Suppressor macrophage treated with lipopolysaccharide for 4 hours (primary cell): Measurements from ENCODE around the gene PIWIL1.

Experiments used
- DNase-seq: peaks from one replicate; pipeline ENCODE4 v3.0.0-alpha.2; 2020

Gene PIWIL1

DNA sequence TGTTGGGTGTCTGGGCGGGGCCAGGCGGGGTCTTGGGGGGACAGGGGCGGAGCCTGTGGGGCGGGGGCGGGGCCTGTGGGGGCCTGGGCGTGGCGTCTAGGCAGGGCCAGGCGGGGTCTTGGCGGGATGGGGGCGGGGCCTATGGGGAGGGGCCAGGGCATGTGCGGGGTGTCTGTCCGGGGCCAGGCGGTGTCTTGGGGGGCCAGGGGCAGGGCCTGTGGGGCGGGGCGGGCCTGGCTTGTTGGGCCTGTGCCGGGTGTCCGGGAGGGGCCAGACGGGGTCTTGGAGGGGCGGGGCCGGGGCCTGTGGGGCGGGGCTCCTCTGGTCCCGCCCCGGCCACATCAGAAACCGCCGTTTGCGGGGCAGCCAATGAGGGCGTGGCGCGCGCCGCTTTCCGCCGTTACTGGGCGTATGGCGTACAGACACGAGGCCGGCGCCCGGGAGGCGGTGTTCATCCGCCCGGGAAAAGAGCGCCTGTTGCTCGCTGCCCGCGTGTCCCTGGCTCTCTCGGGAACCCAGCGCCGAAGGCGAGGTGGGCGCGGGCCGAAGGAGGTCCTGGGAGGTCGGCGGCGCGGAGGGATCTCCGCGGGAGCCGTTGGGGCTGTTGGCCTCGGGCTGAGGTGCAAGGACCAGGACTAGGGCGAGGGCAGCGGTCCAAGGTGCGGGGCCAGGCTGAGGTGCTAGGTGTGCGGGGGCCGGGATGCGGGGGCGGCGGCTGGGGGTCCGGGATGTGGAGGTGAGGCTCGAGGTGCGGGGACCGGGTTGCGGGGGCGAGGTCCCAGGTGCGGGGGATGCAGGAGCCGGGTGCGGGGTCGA is at the start of gene PIWIL1:
Gene PIWIL1 (plus strand): TSS at position 400 of the 816 bp plus-strand sequence. CDS start 4,705 bp downstream, outside the sequence.
- no peak for DNase-seq

DNA sequence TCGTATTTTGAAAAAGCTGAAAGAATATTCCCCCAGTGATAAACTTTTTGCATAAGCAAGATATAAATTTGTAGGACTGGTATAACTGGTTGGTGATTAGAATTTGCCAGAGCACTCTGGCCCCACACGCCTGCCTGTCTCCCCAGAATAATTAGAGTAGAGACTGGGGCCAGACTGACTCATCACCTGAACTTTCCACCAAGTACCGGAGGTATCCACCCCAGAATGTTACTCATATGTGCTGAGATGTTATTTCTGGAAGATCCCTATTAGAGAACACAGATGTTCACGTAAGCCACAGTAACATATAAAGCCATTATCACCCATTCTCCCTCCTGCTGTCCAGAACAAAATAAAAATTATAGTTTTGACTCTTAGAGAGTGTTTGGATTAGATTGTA is 49.5 kb upstream of the PIWIL1 start:
- DNase-seq: no peak

DNA sequence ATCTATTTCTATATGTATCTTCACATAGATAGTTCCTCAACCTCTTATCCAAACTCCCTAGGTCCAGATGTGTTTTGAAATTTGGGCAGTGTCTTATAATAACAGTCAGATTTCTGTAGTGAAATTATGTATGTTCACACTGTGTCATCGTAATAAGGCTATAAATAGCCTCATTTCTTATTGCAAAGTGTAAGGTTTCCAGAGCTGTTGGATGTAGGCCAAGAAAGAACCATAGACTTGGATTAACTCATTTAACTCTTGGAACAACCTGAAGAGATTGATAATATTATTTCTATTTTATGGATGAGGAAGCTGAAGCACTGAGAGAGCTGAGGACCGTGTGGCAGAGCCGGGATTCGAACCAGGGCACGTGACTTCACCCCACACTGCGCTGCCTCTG is 49.0 kb upstream of the PIWIL1 start:
- no peak for DNase-seq

DNA sequence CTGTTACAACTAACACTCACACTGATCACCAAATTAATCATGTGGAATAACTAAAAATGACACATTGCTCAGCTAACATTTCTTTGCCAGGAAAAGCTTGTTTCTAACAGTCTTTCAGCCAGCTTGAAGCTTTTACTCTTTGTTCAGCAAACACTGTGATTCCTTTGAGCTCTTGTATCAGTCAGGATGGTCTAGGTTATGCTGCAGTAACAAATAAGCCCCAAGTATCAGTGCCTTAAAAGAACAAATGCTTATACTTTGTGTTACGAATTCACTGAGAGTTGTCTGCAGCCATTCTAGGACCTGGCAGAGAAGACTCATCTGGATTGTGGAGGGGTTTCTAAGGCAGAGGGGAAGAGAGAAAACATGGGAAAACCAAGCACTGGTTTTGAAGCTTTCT is 47.6 kb upstream of the PIWIL1 start:
- DNase-seq: no peak

DNA sequence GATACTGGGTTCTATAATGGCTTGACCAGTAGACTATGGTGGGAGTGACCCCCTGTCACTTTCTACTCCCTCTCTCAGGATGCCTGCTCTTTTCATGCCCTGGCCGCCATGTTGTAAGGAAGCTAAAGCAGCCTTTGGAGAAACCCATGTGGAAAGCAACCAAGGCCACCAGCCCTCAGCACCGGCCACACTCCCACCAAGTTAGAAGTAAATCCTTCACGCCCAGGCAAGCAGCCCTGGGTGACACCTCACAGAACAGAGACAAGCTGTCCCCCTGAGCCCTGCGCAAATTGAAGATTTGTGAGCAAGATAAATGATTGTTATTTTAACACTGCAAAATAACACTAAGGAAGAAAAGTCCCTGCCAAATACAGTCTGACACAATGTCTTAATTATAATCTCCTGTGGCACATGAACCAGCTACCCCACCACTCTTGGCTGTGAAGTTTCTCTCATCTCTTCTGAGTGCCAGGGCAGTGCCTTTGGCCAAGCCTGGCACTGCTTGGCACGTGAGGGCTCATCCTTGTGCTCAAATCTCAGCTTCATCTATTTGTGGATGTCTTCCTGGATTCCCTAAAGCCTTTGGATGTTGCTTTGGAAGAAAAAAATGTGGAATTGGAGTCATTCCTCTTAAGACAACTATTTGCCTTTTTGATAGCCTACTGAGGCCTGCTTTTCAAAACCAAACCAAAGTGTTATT is 39.2 kb upstream of the PIWIL1 start:
- no peak for DNase-seq

DNA sequence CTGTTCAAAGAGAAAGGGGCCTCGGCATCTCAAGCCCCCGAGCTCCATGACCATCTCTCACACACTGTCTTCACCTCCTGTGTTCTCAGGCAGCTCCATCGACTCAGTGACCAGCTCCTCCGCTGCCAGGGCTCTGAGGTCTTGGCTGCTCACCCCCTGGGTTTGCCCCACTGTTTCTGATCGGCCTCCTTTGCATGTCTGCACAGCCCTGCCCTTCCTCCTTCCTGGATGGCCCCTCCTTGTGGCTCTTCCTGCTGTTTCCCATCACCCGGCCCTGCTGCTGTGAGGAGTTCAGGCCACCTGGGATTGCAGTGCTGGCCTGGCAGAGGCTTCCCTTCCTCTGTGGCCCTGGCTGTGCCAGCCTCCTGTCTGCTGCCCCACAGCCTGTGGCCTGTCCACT is 38.1 kb upstream of the PIWIL1 start:
- no peak for DNase-seq

DNA sequence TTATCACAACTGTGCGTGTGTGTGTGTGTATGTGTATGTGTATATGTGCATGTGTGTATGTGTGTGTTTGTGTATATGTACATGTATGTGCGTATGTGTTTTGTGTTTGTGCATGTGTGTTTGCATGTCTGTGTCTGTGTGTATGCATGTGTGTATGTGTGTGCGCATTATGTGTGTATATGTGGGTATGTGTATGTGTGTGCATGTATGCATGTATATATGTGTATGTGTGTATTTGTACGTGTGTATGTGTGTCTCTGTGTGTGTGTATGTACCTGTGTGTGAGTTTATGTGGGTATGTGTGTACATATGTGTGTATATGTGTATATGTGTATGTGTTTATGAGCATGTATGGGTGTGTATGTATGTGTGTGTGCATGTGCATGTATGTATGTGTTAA is 37.6 kb upstream of the PIWIL1 start:
- DNase-seq: no peak

DNA sequence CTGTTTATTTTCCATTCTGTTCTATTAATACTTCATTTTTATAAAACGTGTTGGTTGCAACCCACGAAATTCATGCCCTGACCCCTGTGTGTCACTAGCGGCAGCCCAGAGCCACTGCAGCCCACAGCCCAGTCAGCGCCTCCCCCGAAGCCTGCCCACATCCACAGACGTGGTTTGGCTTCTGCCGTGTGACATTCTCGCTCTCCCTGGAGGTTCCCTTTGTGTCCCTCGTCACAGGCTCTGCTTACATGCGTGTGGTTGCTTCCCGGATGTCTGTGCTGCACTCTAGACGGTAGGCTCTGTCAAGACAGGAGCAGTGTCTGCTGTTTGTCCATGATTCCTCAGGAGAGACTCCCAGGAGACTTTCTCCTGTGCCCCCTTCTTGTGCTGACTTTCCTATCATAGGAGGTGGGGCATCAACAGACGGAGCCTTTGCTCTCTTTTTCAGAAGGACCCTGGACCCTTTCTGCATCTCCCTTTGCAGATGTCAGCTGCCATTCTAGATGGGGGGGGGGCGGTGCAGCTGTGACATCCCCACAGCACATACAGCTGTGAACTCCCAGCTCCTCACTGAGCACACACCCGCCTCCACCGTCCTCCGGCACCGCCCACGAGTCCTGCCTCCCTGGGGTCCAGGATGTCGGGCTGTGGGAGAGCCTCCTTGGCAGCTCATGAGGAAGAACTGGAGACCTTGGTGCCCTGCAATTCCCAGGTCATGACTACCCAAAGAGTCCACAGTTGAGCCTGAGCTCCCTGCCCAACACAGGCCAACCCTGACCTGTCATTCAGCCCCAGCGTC is 36.8 kb upstream of the PIWIL1 start:
- no peak for DNase-seq

DNA sequence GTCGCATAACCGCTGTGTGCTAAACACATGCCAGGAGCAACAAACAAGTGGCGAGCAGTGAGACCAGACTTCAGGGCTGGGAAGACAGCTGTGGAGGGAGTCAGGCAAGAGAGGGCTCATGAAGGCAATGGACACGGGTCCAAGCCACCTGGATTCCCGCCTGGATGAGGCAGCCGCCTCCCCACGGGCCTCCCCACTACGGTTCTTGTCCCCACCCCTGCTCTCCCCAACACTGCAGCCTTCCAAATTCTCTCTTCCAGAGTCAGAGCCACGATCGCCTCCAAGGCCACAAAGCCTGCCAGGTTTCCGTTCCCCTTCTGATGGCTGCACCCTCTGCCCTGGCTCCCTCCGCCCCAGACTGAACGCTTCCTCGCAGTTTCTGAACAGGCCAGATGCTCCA is 36.1 kb upstream of the PIWIL1 start:
- no peak for DNase-seq

DNA sequence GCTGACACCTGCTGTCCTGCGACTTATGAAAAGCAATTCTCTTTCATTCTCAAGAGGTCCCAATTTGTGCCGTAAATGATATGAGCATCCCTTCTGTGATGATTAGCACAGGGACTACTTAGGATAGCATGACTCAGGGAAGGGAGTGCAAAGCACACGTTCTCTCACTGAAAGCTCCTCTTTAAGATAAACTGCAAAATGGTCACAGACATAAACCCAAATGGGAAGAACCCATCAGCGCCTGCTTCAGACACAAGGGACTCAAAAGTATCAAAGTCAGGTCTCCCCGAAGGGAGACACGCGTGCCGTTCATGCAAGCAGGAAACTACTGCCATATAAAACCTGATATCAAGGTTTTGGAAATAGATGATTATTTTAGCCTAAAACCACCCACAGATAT is 33.9 kb upstream of the PIWIL1 start:
- DNase-seq: no peak

DNA sequence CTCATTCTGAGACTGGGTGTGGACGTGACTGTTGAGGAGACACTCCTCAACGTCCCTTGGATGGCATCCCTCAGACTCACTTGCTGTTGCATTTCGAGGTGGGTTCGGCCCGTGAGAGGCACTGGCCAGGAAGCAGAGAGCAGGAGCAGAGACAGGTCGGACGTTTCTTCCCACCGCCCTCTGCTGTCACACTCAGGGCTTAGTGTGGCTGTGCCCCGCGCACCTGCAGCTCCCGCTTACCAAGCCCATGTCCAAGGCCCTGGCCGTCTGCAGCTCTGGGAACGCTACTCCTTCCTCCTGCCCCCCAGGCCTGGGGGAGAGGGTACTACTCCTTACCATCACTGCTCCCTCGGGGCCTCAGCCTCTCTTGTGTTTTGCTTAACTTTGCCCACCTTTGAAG is 29.8 kb upstream of the PIWIL1 start:
- no peak for DNase-seq

DNA sequence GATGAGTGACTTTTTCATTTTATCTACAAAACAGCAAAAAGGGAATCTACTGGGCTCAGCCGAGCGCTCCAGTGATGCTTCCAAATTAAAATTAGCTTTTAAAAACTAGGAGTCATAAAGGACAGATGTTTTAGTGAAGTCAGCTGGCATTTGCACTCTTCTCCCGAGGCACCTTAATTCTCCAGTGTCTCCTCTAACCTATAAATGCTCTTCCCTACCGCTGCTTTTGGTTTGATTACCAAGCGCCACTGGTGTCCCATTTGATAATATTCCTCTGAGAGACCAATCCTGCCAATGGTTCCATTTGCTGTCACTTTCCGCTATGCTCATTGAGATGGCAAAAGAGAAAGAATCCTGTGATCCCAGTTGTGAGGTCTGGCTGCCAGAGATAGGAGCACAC is 29.3 kb upstream of the PIWIL1 start:
- DNase-seq: no peak

DNA sequence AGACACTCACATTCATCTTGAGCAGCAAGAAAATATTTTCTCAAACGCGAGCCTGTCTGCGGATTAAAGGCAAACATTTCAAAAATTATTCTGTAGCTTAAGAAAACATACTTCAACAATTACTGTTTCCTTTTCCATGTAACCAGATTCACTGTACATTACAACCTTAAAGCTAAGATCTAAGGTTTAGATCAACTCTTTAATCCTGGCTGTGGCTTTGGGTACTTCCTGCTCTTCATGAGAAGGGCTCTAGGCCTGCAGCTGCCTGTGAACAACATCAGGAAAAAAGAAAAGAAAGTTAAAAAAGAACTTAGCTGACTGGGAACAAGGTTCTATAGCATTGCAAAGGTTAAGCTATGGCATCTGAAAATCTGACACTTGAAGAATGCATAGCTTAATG is 21.4 kb upstream of the PIWIL1 start:
- no peak for DNase-seq

DNA sequence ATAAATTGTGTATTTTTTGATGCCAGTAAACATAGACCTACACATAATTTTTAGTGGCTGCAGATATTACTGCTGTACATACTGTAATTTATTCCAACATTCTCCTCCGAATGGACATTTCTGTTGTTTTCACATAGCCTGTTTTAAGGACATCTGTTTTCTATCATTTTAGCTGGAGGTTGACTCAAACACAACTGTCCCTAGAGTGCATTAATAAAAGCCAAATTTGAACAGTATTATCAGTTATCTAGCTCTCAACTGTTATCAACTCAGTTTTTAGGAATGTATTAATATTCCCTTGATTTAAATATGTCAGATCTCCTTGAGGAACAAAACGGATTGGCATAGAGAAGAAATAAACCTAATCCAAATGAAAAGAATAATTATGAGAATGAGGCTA is 17.2 kb upstream of the PIWIL1 start:
- no peak for DNase-seq

DNA sequence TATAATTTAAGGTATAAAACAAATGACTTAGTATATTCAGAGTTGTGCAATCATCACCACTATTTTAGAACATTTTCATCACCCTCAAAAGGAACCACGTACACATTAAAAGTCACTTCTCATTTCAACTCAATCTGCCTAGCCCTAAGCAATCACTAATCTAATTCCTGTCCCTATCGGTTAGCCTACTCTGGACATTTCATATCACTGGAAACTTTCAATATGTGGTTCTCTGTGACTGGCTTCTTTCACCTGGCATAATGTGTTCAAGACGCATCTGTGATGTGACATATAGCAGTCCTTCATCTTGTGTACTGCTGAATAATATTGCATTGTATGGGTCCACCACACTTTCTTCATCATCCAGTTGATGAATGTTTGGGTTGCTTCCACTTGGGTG is 15.4 kb upstream of the PIWIL1 start:
- no peak for DNase-seq

DNA sequence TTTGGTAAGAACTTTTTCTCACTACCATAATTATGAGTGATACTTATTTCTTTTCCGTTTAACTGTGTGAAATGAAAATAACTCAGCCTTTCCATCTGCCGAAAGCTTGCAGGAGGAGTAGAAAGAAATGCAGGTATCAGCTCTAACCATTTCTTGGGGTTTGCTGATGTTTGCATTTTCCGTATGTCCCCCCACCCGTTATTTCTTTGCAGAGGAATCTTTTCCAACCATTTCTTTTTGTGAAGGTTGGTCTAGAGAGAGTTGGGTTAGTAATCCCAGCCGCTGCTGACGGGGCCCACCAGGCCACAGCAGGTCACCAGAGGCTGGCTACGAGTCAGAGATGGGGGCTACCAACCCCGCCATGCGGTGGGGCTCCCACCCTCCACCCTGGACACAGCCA is 7.0 kb upstream of the PIWIL1 start:
- DNase-seq: no peak

DNA sequence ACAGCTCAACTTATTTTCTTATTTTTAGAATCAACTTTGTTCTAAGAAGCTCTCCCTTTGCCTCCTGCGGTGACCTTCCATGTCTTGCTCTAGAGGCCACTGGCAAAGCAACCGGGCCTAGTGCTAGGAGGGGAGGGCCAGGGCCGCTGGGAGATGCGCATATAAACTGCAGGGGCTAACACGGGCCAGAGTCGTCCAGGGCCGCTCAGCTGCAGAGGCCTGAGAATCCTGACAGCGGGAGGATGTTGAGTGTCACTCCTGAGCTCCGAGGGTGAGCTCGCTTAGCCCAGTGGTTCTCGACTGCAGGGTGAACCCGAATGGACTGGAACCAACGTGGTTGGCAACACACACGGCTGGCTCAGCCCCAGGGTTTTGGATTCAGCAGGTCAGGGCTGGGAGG is 6.5 kb upstream of the PIWIL1 start:
- no peak for DNase-seq

DNA sequence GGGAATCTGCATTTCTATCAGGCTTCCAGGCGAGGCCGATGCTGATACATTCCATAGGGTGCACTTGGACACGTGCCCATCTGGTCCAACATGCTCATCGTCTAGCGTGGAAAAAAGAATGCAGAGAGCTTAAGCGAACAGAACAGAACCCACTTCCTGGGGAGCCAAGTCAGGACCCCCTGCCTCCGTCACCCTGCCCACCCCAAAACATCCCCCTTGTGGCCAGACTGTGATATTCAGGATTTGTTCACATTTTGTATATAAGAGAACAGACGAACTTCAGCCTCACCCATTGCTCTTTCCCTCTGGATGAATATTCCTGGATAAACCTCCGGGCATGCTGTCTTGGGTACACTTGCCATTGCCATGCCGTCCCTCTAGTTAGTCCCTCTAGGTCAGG is 4.3 kb upstream of the PIWIL1 start:
- no peak for DNase-seq

DNA sequence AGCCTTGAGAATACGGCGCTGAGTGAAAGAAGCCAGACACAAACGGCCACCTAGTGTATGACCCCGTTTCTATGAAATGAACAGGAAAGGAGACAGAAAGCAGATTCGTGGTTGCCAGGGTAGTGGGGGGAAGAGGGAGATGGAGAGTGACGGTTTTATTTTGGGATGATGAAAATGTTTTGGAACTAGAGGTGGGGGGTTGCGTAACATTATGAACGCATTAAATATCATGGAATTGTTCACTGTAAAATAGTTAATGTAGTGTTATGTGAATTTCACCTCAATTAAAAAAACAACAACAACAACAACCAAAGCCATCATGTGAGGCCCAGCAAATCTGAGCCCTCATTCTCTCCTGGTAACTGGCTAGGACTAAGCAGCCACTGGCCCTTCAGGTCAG is 3.3 kb upstream of the PIWIL1 start:
- DNase-seq: no peak

DNA sequence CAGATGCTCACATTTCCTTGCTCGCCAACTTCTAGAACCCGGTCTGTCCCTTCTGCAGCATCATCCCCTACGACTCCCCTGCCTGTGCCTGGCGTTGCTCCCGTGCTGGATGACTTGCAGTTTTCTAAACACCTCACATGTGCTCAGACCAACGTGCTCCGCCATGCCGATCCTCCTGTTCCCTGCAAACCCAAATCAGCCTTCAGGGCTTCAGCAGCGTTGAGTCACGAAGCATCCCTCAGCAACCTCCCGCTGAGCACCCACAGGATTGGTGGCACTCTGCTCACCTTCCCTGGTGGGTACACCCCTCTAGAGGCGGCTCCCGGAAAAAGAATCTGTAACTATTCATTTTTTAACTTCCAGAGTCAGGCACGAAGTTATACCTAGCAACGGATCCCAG is 2.8 kb upstream of the PIWIL1 start:
- DNase-seq: no peak

DNA sequence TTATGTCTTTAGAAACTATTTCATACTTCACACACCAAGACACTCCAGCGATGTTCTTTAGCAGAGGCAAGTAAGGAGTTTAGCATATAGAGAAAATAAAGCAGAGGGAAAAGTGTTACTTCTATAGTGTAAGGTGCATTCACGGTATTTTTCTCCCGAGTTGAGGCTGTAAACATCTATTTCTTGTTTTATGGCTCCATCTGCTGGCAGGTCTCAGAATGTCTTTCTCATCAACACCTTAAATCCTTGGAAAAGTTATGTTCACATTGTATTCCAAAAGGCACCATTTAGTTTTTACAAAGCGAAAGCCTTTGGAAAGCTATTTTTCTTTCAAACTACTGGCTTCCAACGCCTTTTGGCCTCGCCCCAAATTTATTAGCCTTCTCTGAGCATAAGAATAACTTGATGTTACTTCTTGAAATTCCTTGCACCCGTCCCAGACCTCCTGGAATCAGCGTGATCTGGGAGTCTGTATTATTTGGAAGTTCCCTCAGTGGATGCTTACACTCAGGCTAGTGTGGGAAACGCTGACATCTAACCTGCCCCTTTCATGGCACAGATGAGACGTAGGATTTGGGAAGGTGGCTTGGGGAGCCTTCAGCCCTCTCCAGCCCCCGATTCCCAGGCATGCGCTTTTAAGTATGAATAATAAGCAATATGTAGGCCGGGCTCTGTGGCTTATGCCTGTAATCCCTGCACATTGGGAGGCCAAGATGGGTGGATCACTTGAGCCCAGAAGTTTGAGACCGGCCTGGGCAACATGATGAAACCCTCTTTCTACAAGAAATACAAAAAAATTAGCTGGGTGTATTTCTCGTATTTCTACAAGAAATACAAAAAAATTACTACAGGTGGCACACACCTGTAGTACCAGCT is 1.9 kb upstream of the PIWIL1 start:
- DNase-seq: peak; percentile 61

DNA sequence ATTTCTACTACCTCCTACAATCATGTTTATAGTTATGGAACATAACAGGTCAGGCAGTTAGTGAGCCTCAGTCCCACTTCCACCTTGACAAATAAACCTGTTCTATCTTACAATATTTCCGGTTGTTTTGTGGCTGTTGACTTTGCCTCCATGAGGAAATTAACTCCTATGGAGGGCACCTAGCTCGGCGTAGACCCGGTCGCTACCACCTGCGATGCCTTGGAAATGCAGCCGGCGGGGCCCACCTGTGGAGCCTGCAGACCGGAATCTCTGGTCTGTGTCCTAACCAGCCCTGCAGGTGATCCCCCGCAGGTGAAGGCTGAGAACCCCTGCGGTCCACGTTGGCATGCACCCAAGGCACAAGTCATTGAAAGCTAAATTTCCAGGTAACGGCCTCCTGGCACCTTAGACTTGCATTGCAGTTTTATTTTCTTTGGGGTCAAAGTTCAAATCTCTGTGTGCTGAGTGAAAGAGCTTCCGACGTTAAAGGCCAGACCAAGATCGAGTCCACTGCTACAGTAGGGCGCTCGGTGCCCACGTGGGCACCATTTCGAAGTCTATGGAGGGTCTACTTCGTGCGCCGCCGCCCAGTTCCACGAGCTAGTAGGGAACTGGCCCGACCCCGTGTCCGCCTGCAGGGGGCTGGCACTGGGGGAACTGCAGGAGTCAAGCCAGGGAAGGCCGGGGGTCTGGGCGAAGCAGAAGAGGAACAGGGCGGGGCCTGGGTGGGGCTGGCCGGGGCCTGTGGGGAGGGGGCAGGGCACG is 782 bp upstream of the PIWIL1 start:
- DNase-seq: no peak
